B cell (primary cell): ENCODE results near the gene RPL13A. TPM values are rescaled to one million over a fixed set of nuclear protein-coding genes. Genes with fewer than 3 reads are reported as not detected.

Source experiments
- ATAC-seq: fragments of 200-7000 bp; cut with Tn5 transposase; one replicate; pipeline ENCODE4 v1.10.0; 2021; ENCODE audit warnings: low read depth, mild to moderate bottlenecking, moderate number of reproducible peaks, moderate library complexity
- CTCF ChIA-PET: fragments of 350-600 bp; sonication (Branson Sonifier 250); formaldehyde crosslinking; loops from one replicate; lab custom pipeline; 2021; ENCODE audit warnings: antibody characterized with exemption, inconsistent platforms; lab: Charles Lee
- POLR2A ChIA-PET: fragments of 350-600 bp; sonication (Branson Sonifier 250); formaldehyde crosslinking; loops from one replicate; lab custom pipeline; 2021; ENCODE audit warnings: antibody characterized with exemption; lab: Charles Lee
- DNase-seq: peaks from one replicate; pipeline ENCODE4 v3.0.0; 2013
- H2AFZ ChIP-seq: 2 replicates; pipeline ENCODE4 v1.6.1; 2012; ENCODE audit warnings: mild to moderate bottlenecking, low read depth, low read length; ENCODE audit not compliant: insufficient read depth, poor library complexity, severe bottlenecking
- H3K27ac ChIP-seq, 2 donors: 1 replicate in 1 of 2; 2 replicates in 1 of 2; pipeline ENCODE4 v1.5.1; 2012 to 2013; ENCODE audit warnings: low read length in 2 of 2, mild to moderate bottlenecking in 2 of 2, moderate library complexity in 1 of 2
- H3K27me3 ChIP-seq, 4 experiments: fragments of 200-600 bp in 1 of 4; sonication (generic) in 1 of 4; replicated peaks in 1 of 4; 1 replicate in 2 of 4; 2 replicates in 2 of 4; pipeline versions ENCODE4 v1.6.1 to v1.7.0; 2013 to 2016; ENCODE audit warnings: low read length in 3 of 4, mild to moderate bottlenecking in 2 of 4, mixed read lengths in 1 of 4, moderate library complexity in 1 of 4; ENCODE audit not compliant: insufficient read depth in 4 of 4, control insufficient read depth in 3 of 4; ENCODE audit errors: control extremely low read depth in 1 of 4
- H3K36me3 ChIP-seq, 2 experiments: replicated peaks in 1 of 2; 1 replicate in 1 of 2; 2 replicates in 1 of 2; pipeline versions ENCODE4 v1.6.1 to v1.7.1; 2013; ENCODE audit warnings: low read length in 1 of 2; ENCODE audit not compliant: insufficient read depth in 2 of 2, control insufficient read depth in 1 of 2; ENCODE audit errors: control extremely low read depth in 1 of 2, extremely low read depth in 1 of 2
- H3K4me1 ChIP-seq, 2 donors: fragments of 200-600 bp in 1 of 2; sonication (generic) in 1 of 2; 1 replicate in 1 of 2; 2 replicates in 1 of 2; pipeline versions ENCODE4 v1.5.1 to v1.6.1; 2013 to 2017; ENCODE audit warnings: low read length in 2 of 2; ENCODE audit not compliant: control insufficient read depth in 2 of 2, insufficient read depth in 2 of 2
- H3K4me2 ChIP-seq: replicated peaks from 2 replicates; pipeline ENCODE3; 2012; ENCODE audit warnings: mild to moderate bottlenecking, low read depth, low read length; ENCODE audit not compliant: poor library complexity, severe bottlenecking
- H3K4me3 ChIP-seq, 5 experiments: fragments of 200-600 bp in 1 of 5; sonication (generic) in 1 of 5; 1 replicate in 3 of 5; 2 replicates in 2 of 5; pipeline versions ENCODE4 v1.5.1 to v1.7.0; 2011 to 2016; ENCODE audit warnings: low read length in 4 of 5, mild to moderate bottlenecking in 4 of 5, low read depth in 2 of 5, control low read depth in 1 of 5, moderate library complexity in 1 of 5; ENCODE audit not compliant: insufficient read depth in 1 of 5; ENCODE audit errors: control extremely low read depth in 1 of 5, extremely low read depth in 1 of 5
- H3K79me2 ChIP-seq: fragments of 200-600 bp; sonication (generic); one replicate; pipeline ENCODE4 v1.6.0; 2016; ENCODE audit warnings: low read length; ENCODE audit not compliant: control insufficient read depth, insufficient read depth
- H3K9ac ChIP-seq: fragments of 200-600 bp; sonication (generic); 2 replicates; pipeline ENCODE4 v1.6.1; 2017; ENCODE audit warnings: mild to moderate bottlenecking, low read length, moderate library complexity
- H3K9me3 ChIP-seq, 3 donors: one replicate each; pipeline versions ENCODE4 v1.6.1 to v1.7.1; 2013; ENCODE audit warnings: low read length in 2 of 3; ENCODE audit not compliant: control insufficient read depth in 2 of 3, insufficient read depth in 1 of 3; ENCODE audit errors: control extremely low read depth in 1 of 3
- H4K20me1 ChIP-seq: 2 replicates; pipeline ENCODE4 v1.6.0; 2012; ENCODE audit warnings: mild to moderate bottlenecking, low read length; ENCODE audit not compliant: insufficient read depth, control insufficient read depth, poor library complexity, severe bottlenecking
- H3K27ac Mint-ChIP-seq: one replicate; pipeline ENCODE4 v1.8.0; 2021; ENCODE audit warnings: mixed read lengths
- H3K27me3 Mint-ChIP-seq: one replicate; pipeline ENCODE4 v1.8.0; 2021; ENCODE audit warnings: mixed read lengths
- H3K4me1 Mint-ChIP-seq: one replicate; pipeline ENCODE4 v1.8.0; 2021; ENCODE audit warnings: mixed read lengths
- H3K4me3 Mint-ChIP-seq: one replicate; pipeline ENCODE4 v1.8.0; 2021; ENCODE audit warnings: mixed read lengths
- H3K9me3 Mint-ChIP-seq: one replicate; pipeline ENCODE4 v1.8.0; 2022; ENCODE audit warnings: mixed read lengths; ENCODE audit not compliant: insufficient read depth
- EZH2 ChIP-seq: IDR thresholded peaks from 2 replicates; pipeline ENCODE4 v1.6.1; 2012; ENCODE audit warnings: borderline replicate concordance, low read depth, mild to moderate bottlenecking, moderate library complexity, low read length; ENCODE audit not compliant: insufficient read depth, poor library complexity, severe bottlenecking
- WGBS: methylation state at CpG from one replicate; pipeline ENCODE4 v1.1.5; 2013; ENCODE audit warnings: missing lambda C conversion rate; ENCODE audit not compliant: insufficient coverage; 5-methylcytosine and 5-hydroxymethylcytosine counted together
- intact Hi-C: fragments of 100-400 bp; cut with micrococcal nuclease; formaldehyde crosslinking; loops from one replicate; pipeline ENCODE4 v1.10.0; 2022
- polyA plus RNA-seq: library from polyadenylated mRNA; depleted of rRNA; stranded (reverse); fragments of >200 nt; gene quantifications from 2 replicates; pipeline ENCODE4 v1.2.3, GENCODE V29; 2012
- total RNA-seq, 2 donors: library from RNA; stranded (reverse); fragments of 120-200 nt in 1 of 2; gene quantifications; 1 replicate in 1 of 2; 2 replicates in 1 of 2; pipeline versions ENCODE4 v1.2.3 to v1.2.4, GENCODE V29; 2013 to 2022
- TF ChIP-seq, protein P1 (sequence below): fragments of 200-600 bp; IDR thresholded peaks from one replicate; pipeline ENCODE4 v1.8.0; 2022; ENCODE audit warnings: antibody characterized with exemption, mild to moderate bottlenecking

The RPL13A gene
- total and polyA plus RNA-seq, 2 donors (not counting 1 experiment from before 2014, with no cell fraction given) = 5,457 to 6,298 TPM

- Histone ChIP-seq H3K9ac (peak overlapping the region; percentile 84), H3K4me1 (peaks cover 26 to 34% of the 10 kb centered on the region in 2 donors), H3K4me2 (peak overlapping the region; percentile 96), H3K79me2 (no peaks in the 10 kb centered on the region), H3K9me3 (no peaks in the 10 kb centered on the region), H3K36me3 (no peaks in the 10 kb centered on the region), H3K27me3 (no peaks in the 10 kb centered on the region), H3K27ac (peak overlapping the region in 1 of 2 donors; percentile 79), H2AFZ (peak overlapping the region; percentile 95), H4K20me1 (no peaks in the 10 kb centered on the region), H3K4me3 (peak overlapping the region in 4 of 5 experiments; percentile 73 to 84 (median 82))
- TF ChIP-seq EZH2 = no peak
- TF ChIP-seq, protein P1, sequence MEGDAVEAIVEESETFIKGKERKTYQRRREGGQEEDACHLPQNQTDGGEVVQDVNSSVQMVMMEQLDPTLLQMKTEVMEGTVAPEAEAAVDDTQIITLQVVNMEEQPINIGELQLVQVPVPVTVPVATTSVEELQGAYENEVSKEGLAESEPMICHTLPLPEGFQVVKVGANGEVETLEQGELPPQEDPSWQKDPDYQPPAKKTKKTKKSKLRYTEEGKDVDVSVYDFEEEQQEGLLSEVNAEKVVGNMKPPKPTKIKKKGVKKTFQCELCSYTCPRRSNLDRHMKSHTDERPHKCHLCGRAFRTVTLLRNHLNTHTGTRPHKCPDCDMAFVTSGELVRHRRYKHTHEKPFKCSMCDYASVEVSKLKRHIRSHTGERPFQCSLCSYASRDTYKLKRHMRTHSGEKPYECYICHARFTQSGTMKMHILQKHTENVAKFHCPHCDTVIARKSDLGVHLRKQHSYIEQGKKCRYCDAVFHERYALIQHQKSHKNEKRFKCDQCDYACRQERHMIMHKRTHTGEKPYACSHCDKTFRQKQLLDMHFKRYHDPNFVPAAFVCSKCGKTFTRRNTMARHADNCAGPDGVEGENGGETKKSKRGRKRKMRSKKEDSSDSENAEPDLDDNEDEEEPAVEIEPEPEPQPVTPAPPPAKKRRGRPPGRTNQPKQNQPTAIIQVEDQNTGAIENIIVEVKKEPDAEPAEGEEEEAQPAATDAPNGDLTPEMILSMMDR = no peak
- intact Hi-C loops = loop anchor here (2.0 kb wide), 1 partner anchor 13 kb away; no protein-coding TSS in a partner anchor
- CTCF ChIA-PET = interaction anchor here (1.4 to 1.5 kb wide), 3 partner anchors 8 to 33 kb away, joined by 4 to 9 read pairs (median 6); no protein-coding TSS in a partner anchor
- WGBS = 74% methylated on average over 9 of the region's 12 CpGs
- DNase-seq (no peak), ATAC-seq (no peak)
- peak overlapping the region; percentile 88 for H3K4me3 Mint-ChIP-seq
- no peaks in the 10 kb centered on the region for H3K9me3 Mint-ChIP-seq
- H3K27ac Mint-ChIP-seq = peak overlapping the region; percentile 87
- POLR2A ChIA-PET = interaction anchor here (0.6 to 0.7 kb wide), 2 partner anchors 19 to 24 kb away, joined by 3 to 7 read pairs; no protein-coding TSS in a partner anchor
- H3K27me3 Mint-ChIP-seq = no peaks in the 10 kb centered on the region
- H3K4me1 Mint-ChIP-seq = peaks cover 40% of the 10 kb centered on the region
Measured at GRCh38 chr19:49513746-49514118, 26.3 kb downstream of the RPL13A start.

DNA sequence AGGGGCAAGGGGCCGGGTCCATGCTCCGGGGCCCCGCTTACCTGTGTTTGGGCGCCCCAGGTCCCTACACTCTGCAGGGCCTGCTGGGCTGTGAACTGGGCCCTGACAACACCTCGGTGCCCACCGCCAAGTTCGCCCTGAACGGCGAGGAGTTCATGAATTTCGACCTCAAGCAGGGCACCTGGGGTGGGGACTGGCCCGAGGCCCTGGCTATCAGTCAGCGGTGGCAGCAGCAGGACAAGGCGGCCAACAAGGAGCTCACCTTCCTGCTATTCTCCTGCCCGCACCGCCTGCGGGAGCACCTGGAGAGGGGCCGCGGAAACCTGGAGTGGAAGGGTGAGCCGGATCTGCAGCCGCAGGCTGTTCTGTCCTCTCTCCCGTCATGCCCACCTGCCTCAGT, 26.7 kb downstream of the RPL13A start:
- Mint-ChIP-seq H3K27ac (peak overlapping the region; percentile 87), H3K4me1 (peaks cover 40% of the 10 kb centered on the region), H3K27me3 (no peaks in the 10 kb centered on the region), H3K4me3 (peak overlapping the region; percentile 88), H3K9me3 (no peaks in the 10 kb centered on the region)
- intact Hi-C loops = no loop called here
- no peaks in the 10 kb centered on the region for H4K20me1 ChIP-seq
- no peak for ATAC-seq
- H3K79me2 ChIP-seq = no peaks in the 10 kb centered on the region
- H3K4me1 ChIP-seq = peaks cover 26 to 34% of the 10 kb centered on the region in 2 donors
- DNase-seq = no peak
- no peaks in the 10 kb centered on the region for H3K36me3 ChIP-seq
- WGBS = 94% methylated on average over 21 of the region's 21 CpGs
- no peak overlapping the region for H3K4me3 ChIP-seq
- ChIA-PET POLR2A (interaction anchor here (0.6 kb wide), 2 partner anchors 13 to 24 kb away, joined by 5 to 7 read pairs; partner anchors contain the start of gene RCN3), CTCF (interaction anchor here (1.4 to 1.5 kb wide), 3 partner anchors 9 to 33 kb away, joined by 4 to 9 read pairs (median 6); no protein-coding TSS in a partner anchor)
- no peak overlapping the region for H3K9ac ChIP-seq
- H3K9me3 ChIP-seq = no peaks in the 10 kb centered on the region
- TF ChIP-seq, protein P1 = no peak
- TF ChIP-seq EZH2 = no peak
- H3K27ac ChIP-seq = no peak overlapping the region
- peak overlapping the region; percentile 96 for H3K4me2 ChIP-seq
- no peaks in the 10 kb centered on the region for H3K27me3 ChIP-seq
- H2AFZ ChIP-seq = peak overlapping the region; percentile 95
